ENCODE data around the gene SOX6. TPM values are rescaled to one million over a fixed set of nuclear protein-coding genes. Genes with fewer than 3 reads are reported as not detected.

SOX6 gene
- total RNA-seq, 1 experiment from 2014 or later = not detected

- no peak overlapping the region for H3K9ac ChIP-seq (ENCODE audit: extremely low read depth, insufficient read length, low read length)
- DNase-seq = no peak
- no peaks in the 10 kb centered on the region for H4K20me1 ChIP-seq (ENCODE audit: control insufficient read depth, insufficient read depth, insufficient read length)
- H2AK5ac ChIP-seq (ENCODE audit: insufficient read length, low read length) = no peak overlapping the region
- no peaks in the 10 kb centered on the region for H3K9me3 Mint-ChIP-seq
- no peak overlapping the region for H4K91ac ChIP-seq (ENCODE audit: insufficient read length, low read depth, low read length)
- H3K27ac Mint-ChIP-seq = peak overlapping the region in 1 of 3 experiments; percentile 25; a peak in 1 of 7 replicates
- WGBS (ENCODE audit: extremely low coverage, insufficient read length, low lambda C conversion rate) = no CpG with 5 or more reads among the region's 2 CpGs
- H3K27me3 ChIP-seq (ENCODE audit: insufficient read depth, low read length) = no peaks in the 10 kb centered on the region
- H3K4me2 ChIP-seq (ENCODE audit: insufficient read depth, insufficient read length, low read length) = no peak overlapping the region
- no peak overlapping the region for H2BK20ac ChIP-seq (ENCODE audit: low read depth, low read length, poor library complexity, severe bottlenecking)
- H3K23ac ChIP-seq (ENCODE audit: insufficient read length, low read depth, low read length) = no peak overlapping the region
- no peaks in the 10 kb centered on the region for H3K79me1 ChIP-seq (ENCODE audit: insufficient read depth, low read depth, low read length, poor library complexity, severe bottlenecking)
- H4K5ac ChIP-seq (ENCODE audit: insufficient read length, low read depth, low read length) = no peak overlapping the region
- H3K4me1 Mint-ChIP-seq = no peaks in the 10 kb centered on the region
- H2BK120ac ChIP-seq (ENCODE audit: low read depth, low read length, poor library complexity, severe bottlenecking) = no peak overlapping the region
- H2BK12ac ChIP-seq (ENCODE audit: insufficient read length, low read depth, low read length) = no peak overlapping the region
- no peaks in the 10 kb centered on the region for H3K36me3 Mint-ChIP-seq (ENCODE audit: insufficient read depth in 1 of 3, low read depth in 3 of 3)
- H3K23me2 ChIP-seq (ENCODE audit: insufficient read length, low read depth, low read length, poor library complexity, severe bottlenecking) = no peaks in the 10 kb centered on the region
- H3T11ph ChIP-seq (ENCODE audit: low read length) = no peak overlapping the region
- H4K8ac ChIP-seq (replicated peaks; ENCODE audit: insufficient read length, low read depth, low read length) = no peak overlapping the region
- H3K4me3 Mint-ChIP-seq = no peak overlapping the region
- no peak overlapping the region for H2BK15ac ChIP-seq (ENCODE audit: low read depth, low read length)
- TF ChIP-seq, protein P1, sequence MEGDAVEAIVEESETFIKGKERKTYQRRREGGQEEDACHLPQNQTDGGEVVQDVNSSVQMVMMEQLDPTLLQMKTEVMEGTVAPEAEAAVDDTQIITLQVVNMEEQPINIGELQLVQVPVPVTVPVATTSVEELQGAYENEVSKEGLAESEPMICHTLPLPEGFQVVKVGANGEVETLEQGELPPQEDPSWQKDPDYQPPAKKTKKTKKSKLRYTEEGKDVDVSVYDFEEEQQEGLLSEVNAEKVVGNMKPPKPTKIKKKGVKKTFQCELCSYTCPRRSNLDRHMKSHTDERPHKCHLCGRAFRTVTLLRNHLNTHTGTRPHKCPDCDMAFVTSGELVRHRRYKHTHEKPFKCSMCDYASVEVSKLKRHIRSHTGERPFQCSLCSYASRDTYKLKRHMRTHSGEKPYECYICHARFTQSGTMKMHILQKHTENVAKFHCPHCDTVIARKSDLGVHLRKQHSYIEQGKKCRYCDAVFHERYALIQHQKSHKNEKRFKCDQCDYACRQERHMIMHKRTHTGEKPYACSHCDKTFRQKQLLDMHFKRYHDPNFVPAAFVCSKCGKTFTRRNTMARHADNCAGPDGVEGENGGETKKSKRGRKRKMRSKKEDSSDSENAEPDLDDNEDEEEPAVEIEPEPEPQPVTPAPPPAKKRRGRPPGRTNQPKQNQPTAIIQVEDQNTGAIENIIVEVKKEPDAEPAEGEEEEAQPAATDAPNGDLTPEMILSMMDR (conservative IDR thresholded peaks at IDR 0.05) = no peak
- no peak overlapping the region for H2BK5ac ChIP-seq (ENCODE audit: insufficient read length, low read length)
- H3K27ac ChIP-seq (ENCODE audit: insufficient read length, low read depth, low read length) = no peak overlapping the region
- H3K18ac ChIP-seq (ENCODE audit: insufficient read length, low read depth, low read length) = no peak overlapping the region
- H3K27me3 Mint-ChIP-seq (ENCODE audit: low read depth) = peaks cover 2% of the 10 kb centered on the region; the same call in 1 of the 2 replicates
- H3K56ac ChIP-seq (ENCODE audit: insufficient read length, low read depth, low read length) = no peak overlapping the region
- H3K79me2 ChIP-seq (ENCODE audit: insufficient read depth, low read length) = no peaks in the 10 kb centered on the region
- no peak overlapping the region for H3K4ac ChIP-seq (ENCODE audit: low read depth, low read length)
- no peaks in the 10 kb centered on the region for H3K4me1 ChIP-seq (ENCODE audit: insufficient read depth, low read length)
- H2AFZ ChIP-seq (ENCODE audit: low read length) = no peak overlapping the region
- no peaks in the 10 kb centered on the region for H3K9me3 ChIP-seq (ENCODE audit: control insufficient read depth, low read depth, low read length)
- no peak overlapping the region for H3K14ac ChIP-seq (ENCODE audit: insufficient read depth, low read length)
These were observed 34.2 kb downstream of the SOX6 start for GRCh38 chr11:16322190-16322589.
